Measurements from ENCODE around the gene RASSF5.

DNA sequence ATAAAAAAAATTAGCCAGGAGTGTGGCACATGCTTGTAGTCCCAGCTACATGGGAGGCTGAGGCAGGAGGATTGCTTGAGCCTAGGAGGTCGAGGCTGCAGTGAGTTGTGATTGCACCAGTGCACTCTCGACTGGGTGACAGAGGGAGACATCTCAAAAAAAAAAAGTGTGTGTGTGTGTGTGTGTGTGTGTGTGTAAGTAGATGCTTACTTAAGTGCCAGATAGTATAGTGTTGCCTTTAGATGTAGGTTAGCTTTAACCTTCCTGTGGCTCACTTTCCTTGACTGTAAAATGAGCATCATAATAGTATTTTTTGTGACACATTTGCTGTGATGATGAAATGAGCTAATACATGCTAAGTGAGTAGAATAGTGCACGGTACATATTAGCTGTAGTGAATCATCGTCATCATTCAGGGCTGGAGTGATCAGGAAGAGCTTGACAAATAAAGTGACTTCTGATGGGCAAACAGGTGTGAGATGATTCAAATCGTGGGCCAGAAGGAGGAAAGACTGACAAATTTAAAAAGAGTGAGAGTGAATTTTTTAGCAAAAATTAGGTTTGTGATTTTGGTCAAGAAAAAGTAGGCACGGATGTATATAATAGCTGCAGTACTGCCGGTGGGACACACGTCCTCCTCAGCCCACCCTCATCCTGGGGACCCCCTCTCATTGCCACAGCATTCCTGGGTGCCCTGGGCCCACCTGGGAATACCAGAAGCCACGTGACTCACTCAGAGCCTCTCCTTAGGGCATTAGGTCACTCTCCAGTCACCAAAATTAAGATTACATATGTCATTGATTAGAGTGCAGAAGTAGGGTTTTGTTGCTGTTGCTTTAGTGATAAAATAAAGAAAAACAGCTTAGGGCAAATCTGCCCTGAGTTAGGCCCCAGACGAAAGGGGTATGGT, 71.0 kb downstream of the RASSF5 start:
- TF ChIP-seq, protein P1, sequence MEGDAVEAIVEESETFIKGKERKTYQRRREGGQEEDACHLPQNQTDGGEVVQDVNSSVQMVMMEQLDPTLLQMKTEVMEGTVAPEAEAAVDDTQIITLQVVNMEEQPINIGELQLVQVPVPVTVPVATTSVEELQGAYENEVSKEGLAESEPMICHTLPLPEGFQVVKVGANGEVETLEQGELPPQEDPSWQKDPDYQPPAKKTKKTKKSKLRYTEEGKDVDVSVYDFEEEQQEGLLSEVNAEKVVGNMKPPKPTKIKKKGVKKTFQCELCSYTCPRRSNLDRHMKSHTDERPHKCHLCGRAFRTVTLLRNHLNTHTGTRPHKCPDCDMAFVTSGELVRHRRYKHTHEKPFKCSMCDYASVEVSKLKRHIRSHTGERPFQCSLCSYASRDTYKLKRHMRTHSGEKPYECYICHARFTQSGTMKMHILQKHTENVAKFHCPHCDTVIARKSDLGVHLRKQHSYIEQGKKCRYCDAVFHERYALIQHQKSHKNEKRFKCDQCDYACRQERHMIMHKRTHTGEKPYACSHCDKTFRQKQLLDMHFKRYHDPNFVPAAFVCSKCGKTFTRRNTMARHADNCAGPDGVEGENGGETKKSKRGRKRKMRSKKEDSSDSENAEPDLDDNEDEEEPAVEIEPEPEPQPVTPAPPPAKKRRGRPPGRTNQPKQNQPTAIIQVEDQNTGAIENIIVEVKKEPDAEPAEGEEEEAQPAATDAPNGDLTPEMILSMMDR (IDR thresholded peaks at IDR 0.05), result no peak
- no peak for TF ChIP-seq EZH2 (IDR thresholded peaks at IDR 0.05; ENCODE audit: borderline replicate concordance, insufficient read depth, low read depth, low read length, poor library complexity, severe bottlenecking)

Measured in B cell (primary cell).